Amniotic stem cell (primary cell): ENCODE data around the gene GOLPH3.

Experiments used
- DNase-seq: peaks from one replicate; lab custom pipeline; 2025; lab: John Stamatoyannopoulos, UW

The GOLPH3 gene

GRCh38 chr5:32170303-32171151, 3.6 kb downstream of the GOLPH3 start:
- DNase-seq: peak; percentile 75

DNA sequence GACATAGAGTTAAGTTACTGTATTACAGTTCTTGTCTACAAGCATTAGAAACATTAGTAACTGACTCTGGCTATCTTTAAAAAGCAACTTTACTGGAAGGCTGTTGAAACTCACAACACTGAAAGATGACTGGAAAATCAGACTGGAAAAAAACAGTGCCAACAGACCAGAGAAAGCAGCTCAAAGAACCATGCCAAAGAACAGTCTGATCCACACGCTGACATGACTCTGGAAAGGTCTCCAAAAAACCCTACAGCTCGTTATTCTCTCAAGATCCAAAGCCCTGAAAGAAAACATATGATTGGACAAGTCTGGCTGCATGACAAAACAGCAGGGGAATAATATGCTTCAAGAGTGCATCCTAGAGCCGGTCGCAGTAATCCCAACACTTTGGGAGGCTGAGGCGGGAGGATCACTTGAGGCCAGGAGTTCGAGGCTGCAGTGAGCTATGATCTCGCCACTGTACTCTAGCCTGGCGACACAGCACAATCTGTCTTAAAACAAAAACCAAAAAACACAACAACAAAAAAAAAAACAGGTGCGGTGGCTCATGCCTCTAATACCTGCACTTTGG, 5.6 kb downstream of the GOLPH3 start:
- no peak for DNase-seq

- no peak for DNase-seq
Measured at GRCh38 chr5:32165597-32165996, 8.5 kb downstream of the GOLPH3 start.

DNA sequence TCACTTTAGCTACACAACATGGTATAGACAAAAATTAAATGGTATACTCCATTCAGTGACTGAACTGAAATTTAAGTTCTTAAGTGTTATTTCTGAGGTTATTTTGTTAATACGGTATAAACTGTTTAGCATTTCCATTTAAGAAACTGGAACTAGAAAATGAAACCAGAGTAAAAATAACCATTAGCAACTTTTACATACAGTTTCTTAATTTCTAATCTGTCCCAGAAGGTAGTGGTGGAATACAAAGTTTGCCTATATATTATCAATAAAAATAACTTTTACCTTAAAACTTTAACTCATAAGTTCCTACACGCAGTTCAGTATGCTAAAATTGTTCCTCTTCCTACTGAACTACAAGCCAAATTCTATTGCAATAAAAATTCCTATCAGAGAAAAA, 10.3 kb downstream of the GOLPH3 start:
- DNase-seq: no peak

GRCh38 chr5:32163053-32163452, 11.1 kb downstream of the GOLPH3 start:
- DNase-seq: no peak

GRCh38 chr5:32160228-32160627, 13.9 kb downstream of the GOLPH3 start:
- DNase-seq: no peak

DNA sequence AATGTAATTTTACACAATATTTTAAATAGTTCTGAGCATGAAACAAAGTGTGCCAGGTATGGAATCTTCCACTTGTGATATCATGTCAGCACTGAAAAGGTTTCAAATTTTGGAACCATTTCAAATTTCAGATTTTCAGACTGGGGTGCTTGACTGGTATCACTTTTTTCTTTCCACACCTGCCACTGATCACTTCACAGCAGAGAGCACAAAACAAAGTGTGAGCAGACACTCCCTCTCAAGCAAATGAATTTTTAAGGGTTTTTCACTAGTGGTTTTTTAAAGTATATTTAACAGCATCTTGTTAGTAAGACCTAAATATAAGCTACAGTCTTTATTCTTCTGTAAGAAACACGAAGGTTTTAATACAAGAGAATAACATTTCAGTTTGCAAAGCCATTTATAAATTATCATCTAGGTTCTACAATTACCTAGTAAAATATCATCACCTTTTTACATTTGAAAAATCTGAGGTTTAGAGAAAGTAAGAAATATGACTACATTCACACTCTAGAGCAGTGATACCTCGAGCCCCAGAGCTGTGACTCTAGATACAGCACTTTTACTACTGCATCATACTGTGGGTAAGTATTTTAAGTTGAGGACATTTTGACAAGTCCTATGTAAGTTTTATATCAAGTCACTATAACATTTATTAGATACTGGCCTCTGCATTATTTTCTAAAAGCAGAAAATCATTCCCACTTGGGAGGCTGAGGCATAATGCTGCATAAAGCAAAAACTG, 14.6 kb downstream of the GOLPH3 start:
- no peak for DNase-seq

GRCh38 chr5:32158679-32158975, 15.5 kb downstream of the GOLPH3 start:
- DNase-seq: no peak

- no peak for DNase-seq
Measured at GRCh38 chr5:32157078-32157477, 17.0 kb downstream of the GOLPH3 start.

- no peak for DNase-seq
Measured at GRCh38 chr5:32156635-32157034, 17.5 kb downstream of the GOLPH3 start.

DNA sequence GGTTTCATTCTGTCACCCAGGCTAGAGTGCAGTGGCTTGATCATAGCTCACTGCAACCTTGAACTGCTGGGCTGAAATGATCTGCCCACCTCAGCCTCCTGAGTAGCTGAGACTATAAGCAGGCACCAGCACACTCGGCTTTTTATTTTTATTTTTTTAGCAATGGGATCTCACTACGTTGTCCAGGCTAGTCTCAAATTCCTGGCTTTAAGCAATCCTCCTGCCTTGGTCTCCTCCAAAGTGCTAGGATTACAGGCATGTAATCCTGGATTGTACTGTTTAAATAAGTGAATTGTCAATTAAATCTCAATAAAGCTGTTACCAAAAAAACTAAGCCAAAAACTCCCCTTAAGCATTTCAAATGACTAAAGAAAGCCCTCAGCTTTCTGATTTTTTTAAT, 18.9 kb downstream of the GOLPH3 start:
- DNase-seq: no peak

GRCh38 chr5:32153723-32154122, 20.4 kb downstream of the GOLPH3 start:
- DNase-seq: no peak

DNA sequence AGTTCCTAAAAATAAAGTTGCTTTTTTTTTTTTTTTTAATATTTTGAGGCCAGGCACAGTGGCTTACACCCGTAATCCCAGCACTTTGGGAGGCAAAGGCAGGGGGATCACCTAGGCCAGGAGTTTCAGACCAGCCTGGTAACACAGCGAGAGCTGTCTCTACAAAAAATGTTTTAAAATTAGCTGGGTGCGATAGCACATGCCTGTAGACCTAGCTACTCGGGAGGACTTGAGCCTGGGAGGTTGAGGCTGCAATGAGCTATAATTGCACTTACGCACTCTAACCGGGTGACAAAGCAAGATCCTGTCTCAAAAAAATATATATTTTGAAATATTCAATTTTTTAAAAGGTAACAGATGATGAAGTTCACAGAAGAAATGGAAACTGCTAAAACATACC, 22.9 kb downstream of the GOLPH3 start:
- no peak for DNase-seq

DNA sequence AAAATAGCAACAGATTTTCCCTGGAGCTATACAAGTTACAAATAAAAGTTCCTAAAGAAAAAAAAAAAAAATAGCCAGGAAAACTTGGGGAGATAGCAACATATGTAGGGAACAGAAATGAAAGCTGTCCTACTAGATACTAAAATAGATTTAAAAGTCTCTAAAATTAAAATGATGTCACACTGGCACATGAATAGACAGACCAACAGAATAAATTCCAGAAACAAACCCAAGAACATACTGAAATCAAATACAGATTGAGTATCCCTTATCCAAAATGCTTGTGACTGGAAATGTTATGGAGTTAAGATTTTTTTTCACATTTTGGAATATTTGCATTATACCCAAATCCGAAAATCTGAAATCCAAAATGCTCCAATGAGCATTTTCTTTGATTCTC, 23.8 kb downstream of the GOLPH3 start:
- no peak for DNase-seq

GRCh38 chr5:32147959-32148358, 26.2 kb downstream of the GOLPH3 start:
- DNase-seq: no peak

DNA sequence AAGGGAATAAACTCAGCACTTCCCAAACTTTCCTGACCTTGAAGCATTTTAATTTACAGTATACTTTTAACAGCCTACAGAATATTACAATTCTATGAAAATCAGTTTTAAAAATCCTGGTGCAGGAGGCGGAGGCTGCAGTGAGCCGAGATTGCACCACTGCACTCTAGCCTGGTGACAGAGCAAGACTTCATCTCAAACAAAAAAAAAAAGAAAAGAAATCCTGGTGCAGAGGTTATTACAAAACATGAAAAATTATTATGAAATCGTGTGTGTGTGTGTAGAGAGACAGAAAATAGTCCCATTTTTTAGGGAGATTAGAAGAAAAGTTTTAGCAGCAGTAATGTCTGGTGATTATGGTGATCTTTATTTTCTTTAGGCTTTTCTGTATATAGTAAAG, 26.9 kb downstream of the GOLPH3 start:
- DNase-seq: no peak

- DNase-seq: no peak
Measured at GRCh38 chr5:32145378-32145777, 28.7 kb downstream of the GOLPH3 start.

DNA sequence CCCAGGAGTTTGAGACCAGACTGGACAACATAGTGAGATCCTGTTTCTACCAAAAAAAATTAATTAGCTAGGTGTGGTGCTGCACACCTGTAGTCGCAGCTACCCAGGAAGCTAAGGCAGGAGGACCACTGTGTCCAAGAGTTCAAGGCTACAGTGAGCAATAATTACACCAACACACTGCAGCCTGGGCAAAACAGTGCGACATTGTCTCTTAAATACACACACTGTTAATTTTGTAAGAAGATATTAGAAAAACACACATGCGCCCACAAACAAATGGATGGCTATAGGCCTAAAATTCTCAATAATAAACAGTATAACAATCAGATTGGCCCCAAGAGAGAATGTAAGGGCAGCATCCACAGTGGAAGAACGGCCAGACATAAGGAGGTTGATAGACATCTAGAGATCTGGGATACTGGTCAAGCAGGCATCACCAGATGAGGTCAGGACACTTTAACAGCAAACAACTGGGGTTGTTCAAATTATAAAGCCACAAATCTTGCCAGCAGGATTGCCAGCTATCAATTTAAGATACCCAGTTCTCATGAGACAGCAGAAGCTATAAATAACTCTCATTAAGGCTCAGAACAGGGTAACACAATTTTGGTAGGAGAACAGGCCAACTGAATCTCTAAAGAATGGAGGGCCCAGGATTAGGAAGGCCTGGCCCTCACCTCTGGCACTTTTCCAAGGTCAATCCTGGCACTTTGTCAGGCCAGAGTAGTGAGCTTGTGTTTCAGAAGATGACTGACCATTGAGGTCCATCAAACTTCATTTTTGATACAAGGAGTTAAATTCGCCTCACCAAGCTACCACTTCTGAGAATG, 29.5 kb downstream of the GOLPH3 start:
- no peak for DNase-seq

DNA sequence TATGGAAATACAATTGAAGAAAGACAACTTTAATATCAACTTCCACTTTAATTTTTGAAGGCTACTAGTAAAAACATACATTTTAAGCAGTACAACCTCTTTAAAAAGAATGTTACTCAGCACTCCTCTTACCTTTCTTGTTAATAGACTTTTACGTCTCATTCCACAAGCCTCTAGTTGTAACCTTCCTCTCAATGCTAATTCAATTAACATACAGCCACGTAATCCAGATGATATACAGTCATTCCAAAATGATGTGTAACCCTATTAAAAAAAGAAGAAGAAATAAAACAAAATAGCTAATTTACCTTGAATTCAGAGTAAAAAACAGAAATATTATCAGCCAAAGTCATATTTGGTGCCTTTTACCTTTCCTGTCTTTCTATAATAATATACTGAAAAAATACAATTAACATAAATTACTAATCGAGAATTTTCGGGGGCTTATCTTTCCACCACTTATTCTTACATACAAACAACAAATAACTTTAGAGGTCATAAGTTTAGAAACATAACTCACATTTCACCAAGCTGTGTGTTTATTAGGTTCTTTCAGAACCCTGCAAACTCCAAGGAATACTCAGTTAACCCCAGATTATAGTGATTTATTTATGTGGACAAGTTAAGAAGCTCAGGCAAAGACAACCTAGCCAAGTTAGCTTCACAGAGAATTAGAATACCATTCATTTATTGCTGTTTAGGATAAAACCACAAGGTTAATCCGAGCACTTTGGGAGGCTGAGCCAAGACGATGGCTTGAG, 30.3 kb downstream of the GOLPH3 start:
- DNase-seq: no peak

DNA sequence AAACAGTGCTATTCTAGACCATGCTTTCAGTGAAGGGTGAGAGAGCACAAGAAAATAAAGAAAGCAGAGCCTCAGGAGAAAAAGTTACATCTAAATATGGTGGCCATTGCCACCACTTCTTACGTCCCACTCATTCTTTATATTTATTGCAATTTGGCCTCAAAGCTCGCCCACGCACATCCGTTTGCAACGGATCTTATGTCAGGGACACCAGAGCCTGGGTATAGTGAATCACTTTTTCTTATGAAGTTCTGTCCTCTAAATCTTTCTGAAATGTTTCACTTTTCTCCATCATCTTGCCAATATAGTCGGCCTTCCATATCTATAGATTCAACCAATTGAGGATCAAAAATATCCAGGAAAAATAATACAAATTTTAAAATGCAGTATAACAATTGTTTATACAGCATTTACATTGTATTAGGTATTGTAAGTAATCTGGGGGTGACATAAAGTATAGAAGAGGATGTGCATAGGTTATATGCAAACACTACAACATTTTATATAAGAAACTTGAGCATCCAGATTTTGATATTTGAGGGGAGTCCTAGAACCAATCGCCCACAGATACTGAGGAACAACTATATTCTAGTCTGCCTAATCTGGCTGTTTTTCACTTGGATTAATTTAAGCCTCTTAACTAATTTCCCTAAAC, 35.2 kb downstream of the GOLPH3 start:
- no peak for DNase-seq

GRCh38 chr5:32136342-32136741, 37.8 kb downstream of the GOLPH3 start:
- no peak for DNase-seq
